HT-29 (cell line): ENCODE data around the gene MSGN1. TPM values are rescaled to one million over a fixed set of nuclear protein-coding genes. Genes with fewer than 3 reads are reported as not detected.

ENCODE experiments used
- DNase-seq: peaks from one replicate; pipeline ENCODE4 v3.0.0-alpha.2; 2015; ENCODE audit warnings: low spot score
- total RNA-seq: library from RNA; depleted of rRNA; stranded (reverse); fragments of >200 nt; shearing (Covaris generic); gene quantifications from 2 replicates; pipeline ENCODE4 v1.2.3, GENCODE V29; 2014; rRNA removed

The MSGN1 gene
- total RNA-seq, 1 experiment from 2014 or later: not detected

- no peak for DNase-seq
Observed at GRCh38 chr2:17847236-17847635, 31.0 kb downstream of the MSGN1 start.

DNA sequence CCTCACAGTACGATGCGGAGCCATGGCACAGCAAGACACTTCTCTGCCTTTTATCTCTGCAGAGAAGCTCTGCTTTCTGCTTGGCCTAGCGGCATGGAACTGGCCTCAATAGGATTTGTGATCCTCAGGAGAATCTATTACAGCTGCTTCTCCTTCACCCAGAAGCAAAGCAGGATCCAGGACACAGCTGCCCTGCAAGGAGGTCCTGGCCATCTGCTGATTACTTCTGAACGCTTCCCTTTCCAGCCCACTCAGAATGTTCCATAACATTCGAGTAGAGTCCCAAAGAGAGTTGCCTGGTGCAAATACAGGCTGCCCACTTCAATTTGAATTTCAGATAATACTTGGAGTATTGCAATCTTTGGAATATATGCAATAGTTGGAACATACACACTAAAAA lies 33.0 kb downstream of the MSGN1 start:
- no peak for DNase-seq

GRCh38 chr2:17850151-17850550 lies 33.9 kb downstream of the MSGN1 start:
- no peak for DNase-seq

DNA sequence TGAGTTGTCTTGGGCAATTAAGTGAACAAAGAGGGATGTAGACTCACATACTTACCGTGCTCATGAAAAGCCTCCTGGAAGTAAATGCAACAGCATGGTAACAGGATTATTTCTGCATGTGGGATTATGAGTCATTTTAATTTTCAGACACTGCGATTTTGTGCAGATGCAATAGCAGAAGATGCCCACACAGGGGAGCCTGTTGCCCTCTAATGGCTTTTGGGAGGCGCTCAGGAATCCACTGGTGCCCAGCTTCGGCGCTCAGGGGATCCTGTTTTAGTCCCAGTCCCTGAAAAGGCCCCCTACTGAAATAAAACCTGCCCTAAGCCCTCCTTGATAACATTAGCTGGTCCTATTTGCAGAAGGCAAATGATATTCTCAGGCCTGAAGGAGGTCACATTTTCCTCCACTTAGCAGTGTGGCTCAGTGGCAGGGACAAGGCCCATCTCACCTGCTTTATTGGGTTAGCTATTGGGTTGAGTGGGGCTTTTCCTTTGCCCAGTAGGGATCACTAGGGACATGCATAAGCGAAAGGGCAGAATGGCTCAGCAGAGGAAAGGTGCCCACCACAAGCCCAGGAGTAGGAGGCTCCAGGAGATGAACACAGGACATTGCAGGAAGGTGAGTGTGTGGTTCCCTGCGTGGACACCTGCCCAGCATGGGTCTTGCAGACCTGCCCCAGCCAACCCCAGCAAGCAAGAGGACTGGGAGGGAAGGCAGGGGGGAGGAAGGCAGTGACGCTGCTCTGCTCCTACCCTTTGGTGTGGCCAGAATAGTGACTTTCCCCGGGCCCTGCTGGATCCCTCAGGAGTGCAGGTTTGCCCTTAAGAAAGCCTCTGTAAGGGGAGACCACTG lies 35.7 kb downstream of the MSGN1 start:
- DNase-seq: peak; percentile 69

DNA sequence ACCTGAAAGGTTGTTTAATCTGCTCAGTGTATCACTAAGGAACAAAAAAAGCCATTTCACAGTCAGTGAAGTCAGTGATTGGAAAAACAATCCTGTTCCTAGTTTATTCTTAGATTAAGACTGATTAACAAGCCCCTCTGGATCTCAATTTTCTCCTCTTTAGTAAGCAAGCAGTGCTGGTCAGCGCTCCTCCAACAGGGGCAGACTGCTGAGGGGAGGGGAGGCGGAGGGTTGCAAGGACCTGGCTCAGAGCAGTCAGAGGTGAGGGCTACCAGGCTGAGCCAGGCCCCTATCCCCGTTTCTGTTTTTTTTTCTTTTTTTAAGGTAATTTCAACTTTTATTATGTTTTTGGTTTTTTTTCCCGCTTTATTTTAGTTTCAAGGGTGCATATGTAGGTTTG lies 37.5 kb downstream of the MSGN1 start:
- DNase-seq: no peak

- DNase-seq: no peak
Observed at GRCh38 chr2:17857021-17857420, 40.8 kb downstream of the MSGN1 start.

DNA sequence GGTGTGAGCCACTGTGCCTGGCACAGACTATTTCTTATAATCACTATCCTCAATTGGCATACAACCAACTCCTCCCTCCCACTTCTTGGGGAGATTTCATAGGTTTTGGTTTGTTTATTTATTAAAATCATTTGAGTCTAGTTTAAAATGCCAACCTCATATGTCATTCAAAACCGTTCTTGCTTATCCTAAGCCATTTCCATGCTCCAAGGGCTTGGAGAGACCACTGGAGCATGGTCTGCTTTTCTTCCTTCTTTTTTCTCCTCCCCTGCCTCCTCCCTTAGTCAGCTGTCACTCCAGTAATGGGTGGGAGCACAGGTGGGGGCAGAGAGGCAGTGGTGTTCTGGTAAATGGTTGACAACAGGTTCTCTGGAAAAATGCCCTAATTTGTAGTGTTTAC lies 41.8 kb downstream of the MSGN1 start:
- no peak for DNase-seq

GRCh38 chr2:17863539-17863938 lies 47.3 kb downstream of the MSGN1 start:
- no peak for DNase-seq

DNA sequence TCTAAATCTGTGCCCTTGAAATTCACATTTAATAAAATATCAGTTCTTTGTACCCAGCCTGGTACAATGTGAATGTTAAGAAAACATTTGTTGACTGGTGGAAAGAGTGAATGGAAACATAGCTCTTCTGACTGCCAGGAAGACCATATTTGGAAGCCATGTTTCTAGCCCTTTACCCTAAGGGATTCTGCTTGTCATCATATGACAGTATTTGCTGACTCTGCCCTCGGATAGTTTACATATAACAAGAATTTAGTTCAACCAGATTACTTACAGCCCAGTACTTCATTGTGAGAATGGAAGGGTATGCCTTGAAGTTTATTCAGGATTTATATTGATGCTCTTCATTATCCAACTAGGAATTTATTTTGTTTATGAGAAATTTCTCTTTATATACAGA lies 48.4 kb downstream of the MSGN1 start:
- no peak for DNase-seq

- no peak for DNase-seq
Observed at GRCh38 chr2:17867133-17867532, 50.9 kb downstream of the MSGN1 start.

Other genes starting within 250 kb of the MSGN1 start
- gene SMC6, start 62.6 kb upstream of the MSGN1 start, total RNA-seq: 6.6 and 8.4 TPM in 2 replicates
- 16.8 and 18.5 TPM in 2 replicates for gene GEN1, start 62.3 kb upstream of the MSGN1 start, total RNA-seq
- gene KCNS3, start 62.2 kb downstream of the MSGN1 start, total RNA-seq: 0.05 TPM in 1 of 2 replicates, not detected in the other